G401 (cell line): Measurements from ENCODE around the gene NLRP1. TPM values are rescaled to one million over a fixed set of nuclear protein-coding genes. Genes with fewer than 3 reads are reported as not detected.

ENCODE experiments used
- DNase-seq: peaks from one replicate; pipeline ENCODE4 v3.0.0-alpha.2; 2015; ENCODE audit warnings: low spot score
- in situ Hi-C: cut with HindIII; loops from 2 replicates; pipeline ENCODE4 v1.10.0; 2016; ENCODE audit warnings: low sequenced_read_pairs, mixed read lengths
- total RNA-seq: library from RNA; depleted of rRNA; stranded (reverse); fragments of >200 nt; shearing (Covaris generic); gene quantifications from 2 replicates; pipeline ENCODE4 v1.2.3, GENCODE V29; 2014; rRNA removed

NLRP1 gene
- 20.4 and 41.2 TPM in 2 replicates for total RNA-seq

DNA sequence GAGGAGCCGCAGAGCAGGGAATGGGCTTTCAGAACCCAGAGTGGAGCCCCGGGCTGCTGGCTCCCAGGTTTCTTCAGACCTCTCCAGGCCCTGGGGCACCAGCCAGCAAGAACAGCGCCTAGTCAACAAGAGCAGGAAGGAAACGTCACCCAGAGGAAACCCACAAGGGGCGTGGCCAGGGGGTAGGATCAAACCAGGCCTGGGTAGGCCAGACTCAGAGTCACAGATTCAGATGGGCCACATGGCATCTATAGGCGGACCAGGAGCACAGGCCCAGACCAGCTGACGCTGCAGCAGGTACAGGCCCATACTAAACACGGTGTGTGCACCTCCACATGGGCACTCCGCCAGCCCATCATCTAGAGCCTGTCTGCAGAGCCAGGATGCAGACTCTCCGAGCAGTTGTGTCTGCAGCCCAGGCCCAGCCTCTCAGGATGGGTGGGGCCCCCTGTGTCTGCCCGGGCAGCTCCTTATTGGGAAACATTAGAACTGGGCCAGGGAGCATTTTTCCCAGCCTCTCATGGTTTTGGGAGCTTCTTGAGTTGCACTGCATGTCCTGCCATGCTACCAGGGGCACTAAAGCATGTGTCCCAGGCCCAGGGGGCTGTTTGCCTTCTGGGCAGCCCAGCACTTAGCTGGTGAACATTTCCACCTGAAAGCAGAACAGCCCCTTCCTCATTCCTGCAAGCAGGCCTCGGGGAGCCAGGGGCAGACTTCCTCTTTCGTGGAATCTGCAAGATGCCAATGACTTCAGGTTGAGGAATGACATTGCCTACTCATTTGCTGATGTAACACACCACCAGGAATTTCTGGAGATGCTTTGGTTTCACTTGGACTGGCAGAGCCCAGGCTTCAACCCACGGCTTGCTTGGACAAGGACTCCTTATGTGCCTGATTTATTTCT is at the start of gene NLRP1:
Gene NLRP1, minus strand, starts transcription at position 127 of the 904 bp plus-strand sequence. CDS start 552 bp downstream, outside the sequence.
- in situ Hi-C loops: no loop called here
- peak; percentile 12 for DNase-seq

DNA sequence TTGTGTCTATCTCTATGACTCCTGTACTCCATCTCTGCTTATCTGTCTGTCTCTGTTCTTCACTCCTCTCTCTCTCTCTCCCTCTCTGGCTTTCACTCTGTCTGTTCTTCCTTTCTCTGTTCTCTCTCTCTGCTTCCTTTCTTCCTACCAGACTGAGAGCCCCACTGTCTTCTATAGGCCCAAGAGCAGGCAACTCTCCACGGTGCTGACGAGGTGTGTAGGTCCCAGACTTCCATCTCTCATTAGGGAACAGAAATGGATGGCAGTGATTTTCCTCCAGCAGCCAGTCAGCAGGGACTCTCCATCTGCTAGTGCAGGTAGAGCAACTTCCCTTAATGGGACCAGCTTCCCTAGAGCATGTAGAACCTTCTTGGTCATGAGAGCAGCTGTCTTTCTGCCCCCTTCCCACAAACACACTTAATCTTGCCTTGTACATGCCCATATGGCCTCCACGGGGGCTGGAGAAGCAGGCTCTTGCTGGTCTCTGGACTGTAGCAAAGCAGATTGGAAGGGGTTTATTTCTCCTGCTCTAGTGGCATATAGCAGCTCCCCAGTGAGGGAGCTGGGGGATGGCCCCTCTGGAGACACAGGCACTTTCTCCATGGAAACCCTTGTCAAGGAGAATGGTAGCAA is 47.8 kb upstream of the NLRP1 start:
- in situ Hi-C loops: no loop called here
- no peak for DNase-seq

DNA sequence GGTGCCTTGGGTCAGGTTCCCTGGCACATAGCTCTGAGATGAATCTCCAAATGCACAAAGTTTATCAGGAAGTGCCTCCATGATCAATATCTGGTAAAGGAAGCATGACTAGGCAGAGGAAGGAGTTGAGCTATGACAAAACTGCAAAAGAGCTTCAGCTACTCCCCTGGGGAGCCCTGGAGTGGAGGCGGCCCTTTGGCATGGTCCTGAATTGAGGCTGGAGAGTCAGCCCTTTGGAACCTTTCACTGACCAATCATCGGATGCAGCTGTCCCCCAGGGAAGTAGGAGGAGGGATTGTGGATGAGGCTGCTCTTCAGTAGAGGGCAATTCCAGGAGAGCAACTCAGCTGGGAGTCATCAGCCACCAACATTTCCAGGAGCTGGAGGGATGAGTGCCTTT is 46.1 kb upstream of the NLRP1 start:
- DNase-seq: no peak
- in situ Hi-C loops: no loop called here

DNA sequence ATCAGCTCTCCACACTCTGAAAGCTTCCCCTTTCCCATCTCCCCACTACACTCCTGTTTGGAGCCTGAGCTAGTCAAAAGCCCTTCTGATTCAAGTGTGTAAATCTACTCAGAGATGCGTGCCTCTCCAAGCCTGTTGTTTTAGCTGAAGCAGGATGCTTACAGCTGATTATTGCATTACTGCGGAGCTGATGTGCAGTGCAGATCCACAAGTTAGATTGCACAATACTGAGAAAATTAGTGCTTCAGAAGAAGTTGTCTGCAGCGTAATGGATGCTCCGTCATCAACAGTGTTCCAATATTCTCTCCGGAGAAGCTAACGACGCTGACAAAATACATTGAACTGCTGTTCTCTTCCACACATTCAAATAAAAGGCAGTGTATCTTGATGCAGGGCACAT is 44.8 kb upstream of the NLRP1 start:
- in situ Hi-C loops: no loop called here
- no peak for DNase-seq

DNA sequence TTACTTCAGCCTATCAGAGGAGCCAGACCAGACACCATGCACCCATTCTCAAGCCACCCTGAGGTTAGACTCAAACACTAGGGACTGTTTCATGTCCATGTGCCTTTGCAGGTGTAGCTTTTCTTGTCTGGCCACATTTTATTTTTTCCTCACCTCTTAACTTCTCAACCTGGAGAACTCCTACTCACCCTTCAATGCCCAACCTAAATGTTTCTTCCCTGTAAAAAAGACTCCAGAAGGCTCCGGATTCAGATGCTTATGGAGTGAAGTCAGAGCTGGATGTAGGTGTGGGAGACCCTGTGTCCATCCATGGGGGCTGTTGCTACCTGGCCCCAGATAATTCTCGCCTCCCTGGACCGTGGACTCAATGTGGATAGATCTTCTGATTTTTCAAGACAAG is 44.0 kb upstream of the NLRP1 start:
- in situ Hi-C loops: no loop called here
- no peak for DNase-seq

DNA sequence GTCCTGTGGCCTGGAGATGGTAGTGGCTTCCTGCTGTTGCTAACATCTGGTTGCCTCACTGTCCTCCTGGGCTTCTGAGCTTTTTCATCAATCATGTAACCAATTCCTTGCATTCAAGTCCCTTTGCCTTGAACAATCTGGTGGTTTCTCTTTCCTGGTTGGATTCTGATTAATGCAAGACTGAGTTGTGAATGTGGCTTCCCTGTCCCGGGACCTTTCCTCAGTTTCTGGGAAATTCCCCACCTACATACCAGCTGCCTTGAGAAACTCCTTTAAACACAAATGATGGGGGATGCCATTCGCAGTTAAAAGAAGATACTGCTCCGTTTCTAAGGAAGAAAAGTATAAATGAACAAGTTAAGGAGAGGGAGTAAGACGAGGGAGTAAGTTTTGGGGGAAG is 39.9 kb upstream of the NLRP1 start:
- DNase-seq: no peak
- in situ Hi-C loops: no loop called here

DNA sequence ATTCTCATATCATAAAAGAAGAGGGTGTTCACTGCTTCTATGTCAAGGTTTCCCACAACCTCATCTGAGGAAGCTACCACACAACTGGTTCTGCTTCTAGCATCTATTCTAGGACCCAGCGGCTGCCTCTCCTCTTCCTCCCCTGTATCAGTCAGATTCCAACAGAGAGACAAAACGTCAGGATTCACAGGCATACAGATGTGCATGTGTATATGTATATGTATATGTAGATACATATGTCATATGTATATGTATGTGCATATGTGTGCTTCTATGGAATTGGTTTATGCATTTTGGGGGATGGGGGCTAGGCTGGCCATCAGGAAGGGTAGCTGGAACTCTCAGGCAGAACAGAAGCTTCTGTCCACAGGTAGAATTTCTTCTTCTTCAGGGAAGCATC is 37.4 kb upstream of the NLRP1 start:
- DNase-seq: no peak
- in situ Hi-C loops: no loop called here

DNA sequence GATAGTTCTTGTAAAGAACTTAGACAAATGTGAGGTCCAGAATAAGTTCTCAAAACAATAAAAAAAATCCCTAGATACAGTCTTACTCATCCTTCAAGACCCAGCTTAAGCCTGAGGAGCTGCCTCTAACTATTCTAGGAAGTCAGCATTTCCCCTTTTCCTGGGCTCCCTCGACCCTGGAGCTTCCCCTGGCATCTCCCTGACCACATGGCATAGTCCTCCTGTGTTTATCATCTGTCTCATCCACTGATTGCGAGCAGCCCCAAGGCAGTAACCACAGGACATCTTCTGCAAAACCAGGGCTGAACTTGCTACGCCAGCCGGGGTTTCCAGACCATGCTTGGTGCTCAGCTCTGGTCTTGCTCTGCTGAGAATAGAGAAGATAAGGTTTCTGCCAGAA is 36.7 kb upstream of the NLRP1 start:
- in situ Hi-C loops: no loop called here
- DNase-seq: no peak

DNA sequence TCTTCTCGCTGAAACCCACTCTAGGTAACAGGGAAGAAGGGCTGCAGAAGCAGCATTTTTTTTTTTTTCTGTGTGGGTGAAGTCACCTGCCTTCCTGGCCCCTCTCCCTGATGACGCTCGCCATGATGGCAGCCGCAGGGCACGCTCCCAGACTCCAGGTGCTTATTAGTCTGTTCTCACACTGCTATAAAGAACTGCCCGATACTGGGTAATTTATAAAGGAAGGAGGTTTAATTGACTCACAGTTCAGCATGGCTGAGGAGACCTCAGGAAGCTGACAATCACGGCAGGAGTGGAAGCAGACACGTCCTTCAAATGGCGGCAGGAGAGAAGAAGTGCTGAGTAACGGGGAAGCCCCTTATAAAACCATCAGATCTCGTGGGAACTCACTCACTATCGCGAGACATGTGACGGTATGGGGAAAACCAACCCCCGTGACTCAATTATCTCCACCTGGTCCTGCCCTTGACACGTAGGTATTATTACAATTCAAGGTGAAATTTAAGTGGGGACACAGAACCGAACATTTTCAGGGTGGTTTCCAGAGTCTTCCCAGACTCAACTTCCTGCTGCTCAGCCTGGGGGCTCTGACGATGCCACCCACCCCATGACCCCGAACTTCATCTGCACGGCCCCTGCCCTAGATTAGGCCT is 34.9 kb upstream of the NLRP1 start:
- in situ Hi-C loops: no loop called here
- DNase-seq: no peak

DNA sequence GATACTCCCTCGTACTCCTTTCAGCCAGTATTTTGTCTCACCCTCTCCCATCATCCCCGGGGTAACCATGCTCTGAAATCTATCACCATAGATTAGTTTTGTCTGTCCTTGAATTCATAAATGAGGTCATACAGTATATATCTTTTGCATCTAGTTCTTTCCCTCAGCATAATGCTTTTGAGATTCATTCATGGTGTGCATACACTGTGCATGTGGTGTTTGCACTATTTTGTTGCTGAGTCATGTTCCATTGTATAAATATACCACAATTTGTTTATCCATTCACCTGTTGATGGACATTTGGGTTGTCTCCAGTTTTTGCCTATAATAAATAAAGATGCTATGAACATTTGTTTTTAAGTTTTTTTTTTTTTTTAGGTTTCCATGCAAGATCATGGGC is 34.2 kb upstream of the NLRP1 start:
- in situ Hi-C loops: no loop called here
- no peak for DNase-seq

DNA sequence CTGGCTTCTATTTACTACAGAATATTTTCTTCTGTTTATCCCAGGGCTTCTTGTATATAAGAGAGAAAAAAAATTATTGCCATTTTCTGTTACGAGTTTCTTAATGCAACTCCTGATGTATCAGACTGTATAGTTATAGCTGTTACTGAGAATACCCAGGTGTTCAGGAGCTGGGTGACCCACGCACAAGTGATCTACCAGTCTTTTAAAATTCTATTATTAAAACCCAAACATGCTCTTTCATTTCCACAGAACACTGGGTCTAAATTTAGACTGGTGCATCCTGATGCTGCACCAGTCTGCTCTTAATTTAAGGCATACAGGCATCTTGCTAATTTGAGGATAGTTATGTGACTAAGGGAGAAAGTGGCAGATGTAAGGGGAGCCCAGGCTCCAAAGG is 31.2 kb upstream of the NLRP1 start:
- DNase-seq: no peak
- in situ Hi-C loops: no loop called here

DNA sequence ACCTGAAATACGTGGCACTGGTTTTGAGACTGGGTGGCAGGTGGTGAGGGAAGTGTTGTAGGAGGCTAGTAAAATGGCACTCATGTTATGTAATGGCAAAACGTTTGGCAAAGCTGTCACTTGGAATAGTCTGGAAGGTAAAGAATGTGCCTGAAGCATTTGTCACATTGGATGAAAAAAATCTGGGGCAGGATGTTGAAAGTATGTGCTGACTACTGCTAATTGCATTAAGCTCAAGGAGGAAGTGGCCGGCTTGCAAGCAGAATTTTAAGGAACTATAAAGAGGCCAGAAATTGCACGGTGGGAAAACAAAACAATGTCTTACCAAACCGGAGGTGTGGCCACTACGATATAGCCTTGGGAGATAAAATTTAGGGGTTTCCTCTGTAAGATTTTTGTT is 26.6 kb upstream of the NLRP1 start:
- in situ Hi-C loops: no loop called here
- no peak for DNase-seq

DNA sequence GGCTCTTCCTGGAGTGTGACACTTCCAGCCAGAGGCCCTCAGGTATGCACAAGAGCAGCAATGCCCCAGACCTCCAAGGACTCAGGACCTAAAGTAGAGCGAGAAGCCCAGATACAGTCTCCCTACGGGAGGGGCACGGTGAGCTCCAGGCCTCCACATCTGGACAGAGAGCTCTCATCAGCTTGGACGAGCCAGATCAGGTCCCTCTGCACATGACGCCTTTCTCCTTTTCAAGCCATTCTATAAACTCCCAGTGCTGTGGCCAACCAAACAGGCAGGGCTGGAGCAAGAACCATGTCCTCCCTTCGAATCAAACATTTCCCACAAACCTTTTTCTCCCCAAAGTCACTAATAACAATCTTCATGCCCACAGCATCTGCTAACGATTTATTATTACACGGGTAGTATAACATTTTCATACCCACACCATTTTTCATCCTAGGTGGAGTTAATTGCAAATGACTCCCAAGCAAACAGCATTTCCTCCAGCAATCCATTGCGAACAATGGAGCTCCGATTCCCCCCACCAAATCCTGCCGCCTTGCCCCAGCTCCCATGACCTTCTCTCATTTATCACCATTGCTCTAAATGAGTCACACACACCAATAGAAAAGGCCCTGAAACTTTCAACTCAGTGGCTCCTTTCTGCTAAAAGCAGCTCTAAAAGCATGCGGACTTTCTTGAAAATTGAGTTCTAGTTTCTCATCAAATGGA is 24.2 kb upstream of the NLRP1 start:
- in situ Hi-C loops: no loop called here
- no peak for DNase-seq

DNA sequence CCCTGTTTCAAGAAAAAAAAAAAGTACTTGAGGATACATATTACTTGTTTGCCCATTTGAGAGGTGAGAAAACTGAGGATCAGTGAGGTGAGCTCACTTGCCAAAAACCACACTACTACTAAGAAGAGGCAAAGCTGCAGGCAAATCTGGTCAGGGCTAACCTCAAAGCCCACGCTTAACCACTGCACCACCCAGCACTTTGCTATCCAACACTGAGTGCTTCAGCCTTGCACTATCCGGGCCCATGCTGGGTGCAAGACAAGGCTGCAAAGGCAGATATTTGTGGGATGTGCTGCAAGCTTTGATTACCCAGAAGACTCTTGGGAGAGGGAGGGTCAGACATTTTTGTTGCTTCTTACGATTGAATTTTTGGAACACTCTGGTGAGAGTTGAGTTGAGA is 23.6 kb upstream of the NLRP1 start:
- in situ Hi-C loops: no loop called here
- DNase-seq: no peak

DNA sequence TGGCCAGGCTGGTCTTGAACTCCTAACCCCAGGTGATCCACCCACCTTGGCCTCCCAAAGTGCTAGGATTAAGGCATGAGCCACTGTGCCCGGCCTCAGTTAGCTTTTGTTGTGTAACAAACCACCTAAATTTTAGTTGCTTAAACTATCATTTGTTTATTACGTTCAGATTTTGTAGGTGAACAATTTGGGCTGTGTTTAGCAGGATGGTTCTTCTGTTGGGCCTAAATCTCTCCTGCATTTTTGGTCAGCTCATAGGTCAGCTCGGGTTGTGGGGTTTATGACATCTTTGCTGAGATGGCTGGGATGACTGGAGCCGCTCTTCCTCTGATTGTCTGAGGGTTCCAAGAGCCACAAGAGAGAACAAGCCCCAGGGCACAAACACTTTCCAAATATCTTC is 21.1 kb upstream of the NLRP1 start:
- in situ Hi-C loops: no loop called here

DNA sequence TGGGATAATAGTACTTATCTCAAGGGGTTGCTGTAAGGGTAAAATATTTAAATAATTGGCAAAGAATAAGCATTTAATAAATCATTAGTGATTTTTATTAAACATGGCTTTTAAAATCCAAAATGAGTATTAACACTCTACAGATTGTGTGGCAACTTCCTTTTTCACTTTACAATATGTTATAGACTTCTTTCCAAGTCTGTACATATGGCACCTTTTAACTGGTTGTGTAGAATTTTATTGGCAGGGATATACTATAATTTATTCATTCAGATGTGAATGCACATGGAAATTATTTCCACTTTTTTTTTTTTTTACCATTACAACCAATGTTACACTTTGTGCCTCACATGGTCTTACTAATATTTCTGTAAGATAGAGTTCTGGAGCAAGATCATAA is 15.7 kb upstream of the NLRP1 start:
- in situ Hi-C loops: no loop called here
- DNase-seq: no peak

More for the DNA sequence above, 21.1 kb upstream of the NLRP1 start:
- DNase-seq: no peak

DNA sequence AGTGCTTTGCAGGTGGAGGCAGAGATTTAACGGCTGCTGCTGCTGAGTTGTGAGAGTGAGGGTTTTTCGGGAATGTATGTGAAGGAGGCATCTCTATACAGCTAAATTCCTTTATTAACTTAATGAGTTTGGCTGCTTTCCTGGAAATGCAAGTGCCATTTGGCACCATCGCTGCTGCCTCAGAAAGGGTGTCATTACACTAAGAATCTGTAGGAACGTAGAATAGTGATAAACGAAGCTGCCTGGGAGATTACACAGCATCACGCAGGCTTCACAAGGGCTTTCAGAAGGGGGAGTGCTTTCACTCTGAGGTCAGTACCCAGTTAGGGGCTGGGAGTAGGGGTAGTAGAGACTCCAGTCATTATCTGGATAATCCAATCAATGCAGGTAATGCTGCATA is 14.1 kb upstream of the NLRP1 start:
- peak; percentile 23 for DNase-seq
- in situ Hi-C loops: no loop called here

DNA sequence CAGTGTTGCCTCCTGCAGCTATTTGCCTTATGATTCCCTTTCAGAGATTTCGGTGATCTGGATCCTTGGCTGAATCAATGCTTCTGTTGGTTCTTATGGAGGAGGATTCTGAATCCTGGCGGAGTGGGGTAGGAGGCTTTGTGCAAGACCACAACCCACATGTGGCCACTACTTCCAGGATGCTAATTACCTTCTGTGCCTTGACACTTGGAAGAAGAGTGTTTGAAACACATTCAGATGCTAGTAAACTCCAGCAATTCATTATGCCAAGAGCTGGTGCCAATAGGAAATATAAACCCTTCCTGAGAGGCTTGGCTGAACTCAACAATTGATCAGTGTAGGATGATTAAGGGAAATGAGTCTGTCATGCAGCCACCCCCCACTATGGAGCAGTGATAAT is 12.1 kb upstream of the NLRP1 start:
- in situ Hi-C loops: no loop called here
- DNase-seq: no peak

DNA sequence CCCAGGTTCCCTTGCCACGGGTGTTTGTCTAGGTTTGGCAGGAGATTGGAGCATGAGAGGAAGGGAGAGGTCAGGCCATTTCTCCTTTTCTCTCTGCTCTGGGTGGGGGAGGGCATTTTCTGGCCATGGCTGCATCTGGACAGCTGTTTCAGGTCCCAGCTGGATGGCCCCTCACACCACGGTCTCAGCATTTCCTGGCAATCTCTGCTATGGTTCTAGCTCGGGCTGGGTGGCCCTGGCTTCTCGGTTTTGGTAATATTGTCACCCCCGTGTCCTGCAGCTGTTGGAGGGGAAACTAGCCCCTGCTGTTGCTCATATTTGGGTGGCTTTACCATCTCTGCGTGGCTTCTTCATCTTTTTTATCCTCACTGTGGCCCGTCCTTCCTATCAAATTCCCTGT is 11.5 kb upstream of the NLRP1 start:
- in situ Hi-C loops: no loop called here
- DNase-seq: no peak

DNA sequence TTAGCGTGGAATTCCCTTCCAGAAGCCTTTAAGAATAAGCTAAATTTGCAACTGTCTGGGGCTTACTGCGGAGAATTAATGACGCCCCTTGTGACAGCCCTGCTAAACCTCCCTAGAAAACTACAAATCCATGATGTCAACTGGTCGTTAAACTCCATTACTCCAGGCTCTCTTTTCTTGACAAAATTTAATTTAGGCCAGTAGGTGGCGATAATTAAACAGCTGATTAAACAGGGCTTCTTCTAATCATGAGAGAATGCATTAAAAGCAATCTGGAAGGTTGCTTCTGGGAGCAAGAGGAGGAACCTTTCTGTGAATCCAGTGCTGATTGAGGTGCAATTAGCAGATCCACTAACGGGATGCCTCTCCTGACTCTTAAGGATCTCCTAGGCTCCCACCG is 8.1 kb upstream of the NLRP1 start:
- in situ Hi-C loops: no loop called here
- DNase-seq: peak; percentile 77
